Measurements from ENCODE around the gene EPB41L4B.

The EPB41L4B gene

DNA sequence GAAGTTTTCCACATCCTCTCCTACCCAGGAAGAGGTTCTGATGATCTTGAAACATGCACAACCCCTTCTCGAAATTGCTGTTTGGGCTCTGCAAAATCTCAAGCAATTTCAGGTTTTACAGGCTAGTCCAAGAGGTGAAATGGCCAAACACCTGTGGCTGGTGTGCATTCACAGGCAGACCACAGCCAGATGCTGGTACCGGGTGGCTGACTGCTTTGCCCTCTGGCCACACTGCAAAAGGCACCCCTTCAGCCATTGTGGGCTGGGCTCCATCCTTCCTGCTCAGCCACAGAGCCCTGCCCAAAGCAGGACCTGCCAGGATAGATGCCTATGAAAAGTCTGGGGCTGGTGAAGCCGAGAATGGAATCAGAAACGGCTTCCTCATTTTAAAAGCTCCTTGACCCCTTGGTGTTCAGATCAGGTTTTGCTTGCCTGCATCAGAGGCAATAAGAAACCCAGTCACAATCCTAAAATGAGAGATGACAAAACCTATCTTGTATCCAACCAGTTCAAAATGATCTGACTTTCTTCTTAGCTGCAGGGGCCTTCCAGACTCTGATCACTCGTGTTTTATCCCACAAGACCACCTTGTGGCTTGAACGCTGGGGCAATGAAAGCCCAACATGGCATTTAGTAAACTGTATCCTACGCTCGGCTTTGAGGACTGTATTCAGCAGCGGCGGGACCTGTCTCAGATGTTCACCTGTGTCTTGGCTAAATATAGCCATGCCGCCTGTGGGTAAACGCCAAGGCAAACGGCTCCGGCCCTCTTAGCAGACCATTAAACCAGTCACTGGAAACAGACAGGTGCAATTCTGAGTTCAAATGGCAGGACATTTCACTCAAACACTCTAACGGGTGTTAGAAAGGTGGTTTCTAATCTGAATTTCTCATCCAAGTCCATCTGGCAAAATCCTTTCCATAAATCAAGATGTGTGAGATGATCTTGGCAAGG is 49.6 kb downstream of the EPB41L4B start:
- no peak for DNase-seq (ENCODE audit: low read depth, low spot score)

- no peak for DNase-seq (ENCODE audit: low read depth, low spot score)
Measured at GRCh38 chr9:109270441-109270840, 50.4 kb downstream of the EPB41L4B start.

DNA sequence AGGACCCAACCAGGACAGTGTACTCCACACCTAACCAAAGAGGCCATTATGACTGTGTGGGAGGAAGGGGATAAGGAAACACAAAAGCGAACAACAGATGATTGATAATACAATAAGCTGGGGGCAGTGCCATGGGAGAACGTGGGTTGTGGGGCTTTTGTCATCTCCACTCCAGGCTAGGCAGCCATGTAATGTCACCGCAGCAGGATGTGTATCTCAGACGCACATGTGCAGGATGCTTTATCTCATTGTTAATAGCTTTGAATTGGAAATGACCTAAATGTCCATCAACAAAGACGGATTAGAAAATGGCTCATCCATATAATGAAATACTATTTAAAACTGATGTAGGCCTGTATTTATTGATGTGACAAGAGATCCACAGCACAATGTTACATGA is 51.0 kb downstream of the EPB41L4B start:
- DNase-seq (ENCODE audit: low read depth, low spot score): no peak

- DNase-seq (ENCODE audit: low read depth, low spot score): no peak
Measured at GRCh38 chr9:109269081-109269480, 51.8 kb downstream of the EPB41L4B start.

DNA sequence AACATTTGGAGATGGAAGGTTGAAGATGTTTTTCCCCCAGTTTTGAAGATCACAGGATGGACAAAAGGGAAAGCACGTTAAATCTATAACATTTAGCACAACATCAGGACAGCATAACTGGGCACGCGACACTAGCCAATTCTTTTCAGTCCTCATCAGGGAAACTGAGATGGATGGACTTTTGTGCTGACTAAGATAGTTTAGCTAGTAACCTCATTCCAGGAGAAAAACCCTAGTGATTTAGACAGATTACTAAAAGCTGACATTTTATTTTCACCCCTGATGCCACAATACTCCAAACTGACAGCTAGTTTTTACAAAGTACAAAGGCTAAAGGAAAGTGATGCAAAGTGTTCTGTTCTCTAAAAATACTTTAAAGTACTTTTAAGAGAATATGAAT is 53.3 kb downstream of the EPB41L4B start:
- DNase-seq (ENCODE audit: low read depth, low spot score): no peak

DNA sequence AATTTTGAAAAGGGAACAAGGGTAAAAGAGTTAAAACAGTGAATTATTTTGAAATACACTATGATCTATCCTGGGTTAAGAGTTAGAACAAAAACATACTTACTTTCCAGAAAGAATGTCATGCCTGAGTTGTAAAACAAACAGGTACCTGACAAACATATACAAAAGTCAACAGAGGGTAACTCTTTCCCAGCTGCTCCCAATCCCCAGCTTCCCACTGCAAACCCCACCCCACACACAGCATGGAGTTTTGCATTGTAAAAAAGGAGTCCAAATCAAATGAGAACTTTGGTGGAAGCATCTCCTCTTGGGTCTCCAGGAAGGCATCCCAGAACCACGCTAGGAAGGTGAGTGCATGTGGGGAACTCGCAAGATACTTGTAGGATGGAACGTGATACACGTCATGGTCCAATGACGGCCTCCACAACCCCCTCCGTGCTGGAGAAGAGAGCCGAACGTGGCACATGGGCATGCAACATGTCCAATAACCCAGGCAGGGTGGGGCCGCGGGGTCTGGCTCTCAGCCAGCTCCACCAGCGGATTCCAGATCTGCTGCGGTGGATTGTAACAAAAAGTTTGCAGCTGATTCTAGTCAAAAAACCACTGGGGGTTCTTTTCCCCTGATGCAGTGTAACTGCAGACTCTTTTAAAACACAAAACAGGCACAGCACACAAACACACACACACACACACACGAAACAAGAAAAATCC is 55.8 kb downstream of the EPB41L4B start:
- DNase-seq (ENCODE audit: low read depth, low spot score): no peak

GRCh38 chr9:109263358-109263757 is 57.5 kb downstream of the EPB41L4B start:
- DNase-seq (ENCODE audit: low read depth, low spot score): no peak

GRCh38 chr9:109258481-109259302 is 62.2 kb downstream of the EPB41L4B start:
- DNase-seq (ENCODE audit: low read depth, low spot score): no peak

DNA sequence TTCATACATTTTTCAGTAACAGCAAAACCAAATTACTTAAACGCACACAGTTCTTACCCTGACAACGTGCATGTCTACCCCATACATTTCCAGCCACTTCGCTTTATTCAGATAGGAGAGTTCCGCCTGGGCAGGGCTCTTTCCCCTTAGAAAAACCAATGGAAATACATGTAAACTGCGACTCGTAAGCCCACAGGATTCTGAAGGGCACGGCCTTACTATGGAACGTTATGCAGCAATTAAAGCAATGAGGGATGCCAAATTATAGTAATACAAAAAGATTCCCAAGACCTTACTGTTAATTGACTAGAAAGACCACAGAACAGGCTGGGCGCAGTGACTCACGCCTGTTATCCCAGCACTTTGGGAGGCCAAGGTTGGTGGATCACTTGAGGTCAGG is 64.5 kb downstream of the EPB41L4B start:
- DNase-seq (ENCODE audit: low read depth, low spot score): no peak

GRCh38 chr9:109255394-109255793 is 65.5 kb downstream of the EPB41L4B start:
- DNase-seq (ENCODE audit: low read depth, low spot score): no peak

GRCh38 chr9:109254317-109254716 is 66.5 kb downstream of the EPB41L4B start:
- no peak for DNase-seq (ENCODE audit: low read depth, low spot score)

DNA sequence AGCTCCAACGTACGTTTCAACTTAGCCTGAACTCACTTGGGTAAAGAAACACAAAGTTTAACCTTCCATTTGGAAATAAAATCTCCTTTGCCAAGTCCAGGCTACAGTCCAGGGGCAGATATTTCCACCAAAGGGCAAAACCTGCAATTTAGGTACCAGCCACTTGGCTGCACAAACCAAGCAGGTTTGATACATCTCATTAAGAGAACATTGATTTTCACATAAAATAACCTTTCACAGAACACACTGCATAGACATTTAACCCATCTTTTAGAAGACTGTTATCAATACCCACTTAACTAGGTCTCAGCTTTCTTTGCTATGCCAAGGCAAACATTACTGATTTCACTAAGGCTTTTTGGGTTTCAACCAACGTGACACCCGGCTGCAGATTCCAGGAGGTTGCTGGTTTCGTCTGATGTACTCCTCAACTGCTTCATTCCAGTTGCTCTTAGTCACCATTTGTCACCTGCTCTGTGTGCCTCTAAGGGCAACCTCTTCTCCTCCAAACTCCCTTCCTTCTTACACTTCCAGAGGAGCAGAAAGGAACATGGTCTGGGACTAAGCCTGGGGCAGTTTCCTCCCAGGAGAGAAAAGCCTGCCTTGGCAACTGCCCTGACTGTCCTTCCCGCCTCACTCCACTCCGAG is 67.1 kb downstream of the EPB41L4B start:
- DNase-seq (ENCODE audit: low read depth, low spot score): no peak

GRCh38 chr9:109253241-109253636 is 67.6 kb downstream of the EPB41L4B start:
- no peak for DNase-seq (ENCODE audit: low read depth, low spot score)

GRCh38 chr9:109252291-109252690 is 68.6 kb downstream of the EPB41L4B start:
- no peak for DNase-seq (ENCODE audit: low read depth, low spot score)

DNA sequence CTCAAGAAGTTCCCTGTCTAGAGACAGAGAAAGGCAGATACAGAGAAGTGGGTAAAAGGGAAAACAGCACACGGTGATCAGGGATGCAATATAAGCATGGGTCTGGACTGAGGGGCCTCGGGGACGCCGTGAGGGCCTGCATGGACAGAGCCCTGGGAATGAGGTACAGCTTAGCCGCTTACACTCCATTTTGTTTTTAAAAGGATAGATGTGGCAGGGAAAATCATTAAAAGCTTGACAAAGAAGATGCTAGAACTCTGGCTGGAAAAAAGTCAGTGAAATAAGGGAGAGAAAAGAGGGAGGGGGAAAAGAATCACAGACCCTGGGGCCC is 69.1 kb downstream of the EPB41L4B start:
- no peak for DNase-seq (ENCODE audit: low read depth, low spot score)

GRCh38 chr9:109251080-109251775 is 69.6 kb downstream of the EPB41L4B start:
- no peak for DNase-seq (ENCODE audit: low read depth, low spot score)

DNA sequence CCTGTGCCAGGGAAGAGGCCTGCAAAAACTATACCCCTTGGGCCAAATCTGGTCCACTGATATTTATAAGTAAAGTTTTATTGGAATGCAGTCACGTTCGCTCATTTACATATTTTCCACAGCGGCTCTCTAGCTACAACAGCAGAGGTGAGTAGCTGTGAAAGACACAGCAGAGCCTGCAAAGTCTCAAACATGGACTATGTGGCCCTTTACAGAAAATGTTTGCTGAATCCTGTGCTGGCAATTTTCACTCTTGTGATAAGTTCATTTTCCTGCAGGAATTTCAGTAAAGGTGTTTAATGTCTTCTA is 70.1 kb downstream of the EPB41L4B start:
- no peak for DNase-seq (ENCODE audit: low read depth, low spot score)

DNA sequence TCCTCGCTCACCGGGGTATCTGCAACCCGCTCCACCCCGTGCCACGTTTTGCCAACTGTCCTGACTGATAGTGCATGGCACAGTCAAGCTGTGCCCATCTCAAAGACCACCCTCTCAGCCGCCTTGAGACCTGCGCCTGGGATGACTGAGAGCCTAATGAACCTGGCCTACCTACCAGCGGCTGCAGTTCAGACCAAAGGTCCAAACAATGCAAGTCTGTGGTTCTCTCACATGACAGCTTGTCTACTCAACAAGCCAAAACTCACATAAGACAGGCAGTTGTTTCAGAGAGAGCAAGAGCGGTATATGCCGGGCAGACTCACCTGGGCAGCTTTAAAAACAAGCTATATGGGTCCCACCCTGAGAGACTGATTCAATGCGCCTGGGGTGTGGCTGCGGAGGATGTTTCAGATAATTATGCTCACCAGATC is 70.5 kb downstream of the EPB41L4B start:
- DNase-seq (ENCODE audit: low read depth, low spot score): no peak

GRCh38 chr9:109249615-109250014 is 71.2 kb downstream of the EPB41L4B start:
- DNase-seq (ENCODE audit: low read depth, low spot score): no peak

DNA sequence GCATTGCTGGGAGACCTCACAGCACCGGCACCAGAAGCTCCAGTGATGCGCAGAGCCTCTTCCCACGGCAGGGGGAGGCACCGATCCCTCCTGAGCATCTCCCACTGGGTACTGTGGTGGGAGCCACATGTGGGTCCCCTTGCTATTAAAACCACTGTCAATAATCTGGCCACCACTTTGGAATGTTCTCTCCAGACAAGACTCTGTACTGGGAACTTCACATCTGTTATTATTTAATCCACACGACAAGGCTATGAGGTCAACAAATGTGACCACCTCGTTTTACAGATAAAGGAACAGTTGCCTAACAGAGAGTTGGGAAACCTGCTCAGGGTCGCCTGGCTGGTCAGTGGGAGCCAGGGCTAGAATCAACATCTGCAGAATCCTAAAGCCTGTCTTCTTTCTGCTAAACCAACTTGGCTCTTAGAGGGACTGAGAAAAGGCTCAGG is 72.7 kb downstream of the EPB41L4B start:
- no peak for DNase-seq (ENCODE audit: low read depth, low spot score)

- no peak for DNase-seq (ENCODE audit: low read depth, low spot score)
Measured at GRCh38 chr9:109247228-109247627, 73.6 kb downstream of the EPB41L4B start.
